ENCODE data around the gene CCDC181. TPM values are rescaled to one million over a fixed set of nuclear protein-coding genes. Genes with fewer than 3 reads are reported as not detected.

CCDC181 gene
- total and polyA plus RNA-seq, 4 donors: 0.02 to 0.08 TPM; not detected in 2

- no peaks in the 10 kb centered on the region for H3K27me3 ChIP-seq (ENCODE audit: control insufficient read depth in 4 of 4, insufficient read depth in 4 of 4, low read length in 3 of 4)
- DNase-seq (ENCODE audit: low spot score): no peak
- no peaks in the 10 kb centered on the region for H3K36me3 ChIP-seq (ENCODE audit: control insufficient read depth in 4 of 4, insufficient read depth in 3 of 4, low read depth in 1 of 4, low read length in 3 of 4)
- no peak overlapping the region for H3K27ac ChIP-seq (ENCODE audit: low read depth in 1 of 2, low read length in 2 of 2)
- WGBS: 92% methylated on average over 5 of the region's 5 CpGs
- no peaks in the 10 kb centered on the region for H3K9me3 ChIP-seq (ENCODE audit: control insufficient read depth in 4 of 4, low read length in 3 of 4)
- no peak overlapping the region for H3K4me3 ChIP-seq (ENCODE audit: low read depth in 1 of 3, low read length in 3 of 3)
- H3K9ac ChIP-seq (ENCODE audit: low read depth in 1 of 2, low read length in 2 of 2): no peak overlapping the region
- no peak for TF ChIP-seq ZBTB33 (IDR thresholded peaks at IDR 0.05)
- TF ChIP-seq RAD21 (IDR thresholded peaks at IDR 0.05): no peak
- TF ChIP-seq YY1 (IDR thresholded peaks at IDR 0.05): no peak
- no peak for TF ChIP-seq HNF4G (IDR thresholded peaks at IDR 0.05)
- TF ChIP-seq FOXA1 (IDR thresholded peaks at IDR 0.05): no peak
- TF ChIP-seq SP1 (IDR thresholded peaks at IDR 0.05): no peak
- TF ChIP-seq REST (IDR thresholded peaks at IDR 0.05): no peak
- TF ChIP-seq EGR1 (IDR thresholded peaks at IDR 0.05; ENCODE audit: low read depth in 2 of 2): no peak
- TF ChIP-seq, protein P1, sequence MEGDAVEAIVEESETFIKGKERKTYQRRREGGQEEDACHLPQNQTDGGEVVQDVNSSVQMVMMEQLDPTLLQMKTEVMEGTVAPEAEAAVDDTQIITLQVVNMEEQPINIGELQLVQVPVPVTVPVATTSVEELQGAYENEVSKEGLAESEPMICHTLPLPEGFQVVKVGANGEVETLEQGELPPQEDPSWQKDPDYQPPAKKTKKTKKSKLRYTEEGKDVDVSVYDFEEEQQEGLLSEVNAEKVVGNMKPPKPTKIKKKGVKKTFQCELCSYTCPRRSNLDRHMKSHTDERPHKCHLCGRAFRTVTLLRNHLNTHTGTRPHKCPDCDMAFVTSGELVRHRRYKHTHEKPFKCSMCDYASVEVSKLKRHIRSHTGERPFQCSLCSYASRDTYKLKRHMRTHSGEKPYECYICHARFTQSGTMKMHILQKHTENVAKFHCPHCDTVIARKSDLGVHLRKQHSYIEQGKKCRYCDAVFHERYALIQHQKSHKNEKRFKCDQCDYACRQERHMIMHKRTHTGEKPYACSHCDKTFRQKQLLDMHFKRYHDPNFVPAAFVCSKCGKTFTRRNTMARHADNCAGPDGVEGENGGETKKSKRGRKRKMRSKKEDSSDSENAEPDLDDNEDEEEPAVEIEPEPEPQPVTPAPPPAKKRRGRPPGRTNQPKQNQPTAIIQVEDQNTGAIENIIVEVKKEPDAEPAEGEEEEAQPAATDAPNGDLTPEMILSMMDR (IDR thresholded peaks at IDR 0.05; ENCODE audit: low read depth, low read length, missing input control): no peak
- TF ChIP-seq TAF1 (conservative IDR thresholded peaks at IDR 0.05): no peak
- no peak for TF ChIP-seq ATF3 (IDR thresholded peaks at IDR 0.05)
- H3K4me1 ChIP-seq (ENCODE audit: control insufficient read depth in 4 of 4, insufficient read depth in 4 of 4, low read length in 3 of 4): peaks cover 2 to 7% (median 5%) of the 10 kb centered on the region in 4 donors
Measured at GRCh38 chr1:169363046-169363730, 64.1 kb downstream of the CCDC181 start.

- no peaks in the 10 kb centered on the region for H3K36me3 ChIP-seq (ENCODE audit: control insufficient read depth in 4 of 4, insufficient read depth in 3 of 4, low read depth in 1 of 4, low read length in 3 of 4)
- H3K4me3 ChIP-seq (ENCODE audit: low read depth in 1 of 3, low read length in 3 of 3): no peak overlapping the region
- TF ChIP-seq FOXA2 (IDR thresholded peaks at IDR 0.05) (no peak), ZBTB33 (IDR thresholded peaks at IDR 0.05) (no peak), FOXA1 (IDR thresholded peaks at IDR 0.05) (no peak), GABPA (IDR thresholded peaks at IDR 0.05 in 1 of 2, conservative IDR thresholded peaks at IDR 0.05 in 1 of 2) (no peak), HNF4A (conservative IDR thresholded peaks at IDR 0.05) (no peak), HNF4G (IDR thresholded peaks at IDR 0.05) (no peak), TAF1 (conservative IDR thresholded peaks at IDR 0.05) (no peak), RXRA (IDR thresholded peaks at IDR 0.05) (no peak), YY1 (IDR thresholded peaks at IDR 0.05) (no peak), RAD21 (IDR thresholded peaks at IDR 0.05) (no peak), JUND (IDR thresholded peaks at IDR 0.05) (no peak)
- no peak overlapping the region for H3K27ac ChIP-seq (ENCODE audit: low read depth in 1 of 2, low read length in 2 of 2)
- H3K9ac ChIP-seq (ENCODE audit: low read depth in 1 of 2, low read length in 2 of 2): no peak overlapping the region
- DNase-seq (ENCODE audit: low spot score): no peak
- no peaks in the 10 kb centered on the region for H3K9me3 ChIP-seq (ENCODE audit: control insufficient read depth in 4 of 4, low read length in 3 of 4)
- no peaks in the 10 kb centered on the region for H3K27me3 ChIP-seq (ENCODE audit: control insufficient read depth in 4 of 4, insufficient read depth in 4 of 4, low read length in 3 of 4)
- WGBS: 95% methylated on average over 7 of the region's 7 CpGs
- H3K4me1 ChIP-seq (ENCODE audit: control insufficient read depth in 4 of 4, insufficient read depth in 4 of 4, low read length in 3 of 4): no peaks in the 10 kb centered on the region
Measured at GRCh38 chr1:169361281-169361680, 66.0 kb downstream of the CCDC181 start.

Measured in liver (tissue), 9 donors.